Kidney (tissue), 14 donors: ENCODE data around the gene DUSP23. TPM values are rescaled to one million over a fixed set of nuclear protein-coding genes. Genes with fewer than 3 reads are reported as not detected.

ENCODE experiments used
- DNase-seq, 5 donors: peaks; one replicate each; pipeline ENCODE4 v3.0.0-alpha.2; 2013 to 2020
- FAIRE-seq: peaks from 2 replicates; lab custom pipeline; 2012; peaks lifted over from hg19 to GRCh38; lab: Jason Lieb, UNC
- H3K27ac ChIP-seq, 2 donors: one replicate each; pipeline ENCODE4 v1.7.0; 2013; ENCODE audit warnings: low read depth in 2 of 2, low read length in 2 of 2, inconsistent platforms in 1 of 2
- H3K27me3 ChIP-seq: one replicate; pipeline ENCODE4 v1.7.1; 2013; ENCODE audit warnings: low read length, inconsistent platforms; ENCODE audit not compliant: control insufficient read depth, insufficient read depth
- H3K36me3 ChIP-seq, 3 donors: one replicate each; pipeline versions ENCODE4 v1.7.0 to v1.7.1; 2013; ENCODE audit warnings: low read length in 3 of 3, control low read depth in 1 of 3, inconsistent platforms in 1 of 3; ENCODE audit not compliant: insufficient read depth in 3 of 3, control insufficient read depth in 2 of 3
- H3K4me1 ChIP-seq, 3 donors: one replicate each; pipeline versions ENCODE4 v1.7.0 to v1.7.1; 2013; ENCODE audit warnings: low read length in 3 of 3, inconsistent platforms in 1 of 3, low read depth in 1 of 3; ENCODE audit not compliant: control insufficient read depth in 2 of 3, insufficient read depth in 2 of 3
- H3K4me3 ChIP-seq, 3 donors: one replicate each; pipeline versions ENCODE4 v1.7.0 to v1.8.1; 2013; ENCODE audit warnings: low read length in 3 of 3, control low read depth in 1 of 3, inconsistent platforms in 1 of 3
- H3K9ac ChIP-seq, 3 donors: one replicate each; pipeline versions ENCODE4 v1.7.0 to v1.7.1; 2013; ENCODE audit warnings: low read length in 3 of 3, control low read depth in 1 of 3, inconsistent platforms in 1 of 3
- H3K9me3 ChIP-seq, 3 donors: one replicate each; pipeline versions ENCODE4 v1.7.0 to v1.7.1; 2013; ENCODE audit warnings: low read length in 3 of 3, control low read depth in 1 of 3, inconsistent platforms in 1 of 3; ENCODE audit not compliant: control insufficient read depth in 2 of 3, insufficient read depth in 1 of 3
- CTCF ChIP-seq: IDR thresholded peaks from 3 replicates; pipeline ENCODE4 v1.5.1; 2012; ENCODE audit warnings: mild to moderate bottlenecking, moderate library complexity, borderline replicate concordance; ENCODE audit not compliant: insufficient read depth; ENCODE audit errors: extremely low read depth
- intact Hi-C: fragments of 100-400 bp; cut with DNase I; formaldehyde crosslinking; loops from one replicate; pipeline ENCODE4 v1.11.1; 2022
- polyA plus RNA-seq: library from polyadenylated mRNA; stranded (reverse); fragments of 350-450 nt; fragmentation: Illumina TruSeq; extraction: RNeasy Lipid Tissue Mini Kit (QIAGEN cat#74804); gene quantifications from one replicate; pipeline ENCODE4 v1.2.3, GENCODE V29; 2014; ENCODE audit warnings: low read depth, low replicate concordance; ENCODE audit not compliant: insufficient read depth
- total RNA-seq: library from RNA; stranded (reverse); fragmentation: NEBNext Ultra II Directional; extraction: Animal tissue kit (Norgen Biotek cat#: 25700); gene quantifications from one replicate; pipeline ENCODE4 v1.2.1, GENCODE V29; 2021
- donor health status: control.
- donor health status: control.
- donor health status: control.
- donor health status: control.
- donor health status: control.
- donor health status: DM: yes; HTN: yes; CAD: no.
- donor health status: Normal renal cell carcinoma (clear cell type).

DUSP23 gene
- total and polyA plus RNA-seq, 2 donors from 2014 or later, result 128 to 327 TPM

DNA sequence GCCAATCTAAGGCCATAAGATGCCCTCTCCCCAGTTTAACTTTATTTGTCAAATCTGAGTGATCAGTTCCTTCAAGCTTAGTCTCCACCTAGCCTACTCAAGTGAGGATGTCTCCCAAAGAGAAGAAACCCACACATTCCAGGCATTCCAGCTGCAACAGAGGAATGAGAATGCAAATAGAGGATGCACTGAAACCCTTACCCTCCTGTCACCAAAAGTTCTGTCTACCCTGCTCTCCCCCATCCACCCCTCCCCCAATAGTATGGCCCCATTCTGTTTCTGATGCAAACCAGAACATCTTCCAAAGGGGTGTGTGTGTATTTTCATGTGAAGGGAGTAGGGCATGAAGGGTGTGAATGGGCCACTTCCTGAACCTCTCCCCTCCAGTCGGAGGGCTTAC is 3.0 kb downstream of the DUSP23 start:
- Histone ChIP-seq H3K27ac (no peak overlapping the region), H3K27me3 (no peaks in the 10 kb centered on the region), H3K4me3 (no peak overlapping the region), H3K9ac (no peak overlapping the region), H3K36me3 (no peaks in the 10 kb centered on the region), H3K9me3 (no peaks in the 10 kb centered on the region), H3K4me1 (peaks cover 0 to 7% (median 0%) of the 10 kb centered on the region in 3 donors)
- intact Hi-C loops, result no loop called here
- TF ChIP-seq CTCF, result no peak
- no peak for DNase-seq
- no peak for FAIRE-seq

DNA sequence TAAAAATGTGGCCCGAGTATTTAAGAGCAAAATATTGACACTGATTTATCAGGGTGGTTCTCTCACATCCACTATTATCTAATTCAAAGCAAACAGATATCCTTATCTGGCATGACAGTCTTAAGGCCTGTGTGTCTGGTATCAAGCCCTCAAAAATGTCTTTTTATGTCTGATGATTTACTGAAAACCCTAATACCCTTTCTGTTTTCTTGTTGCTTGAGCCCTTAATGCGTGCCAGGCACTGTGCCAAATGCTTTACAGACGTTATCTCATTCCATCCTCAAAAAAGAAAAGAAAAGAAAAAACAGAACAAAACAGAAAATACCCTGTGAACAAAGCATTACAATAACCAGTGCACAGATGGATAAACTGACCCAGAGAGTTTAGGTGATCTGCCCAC is 5.7 kb downstream of the DUSP23 start:
- Histone ChIP-seq H3K9ac (no peak overlapping the region), H3K36me3 (no peaks in the 10 kb centered on the region), H3K27me3 (no peaks in the 10 kb centered on the region), H3K4me1 (peaks cover 0 to 7% (median 0%) of the 10 kb centered on the region in 3 donors), H3K4me3 (no peak overlapping the region), H3K9me3 (no peaks in the 10 kb centered on the region), H3K27ac (no peak overlapping the region)
- intact Hi-C loops, result no loop called here
- no peak for TF ChIP-seq CTCF
- no peak for FAIRE-seq
- DNase-seq, result no peak

DNA sequence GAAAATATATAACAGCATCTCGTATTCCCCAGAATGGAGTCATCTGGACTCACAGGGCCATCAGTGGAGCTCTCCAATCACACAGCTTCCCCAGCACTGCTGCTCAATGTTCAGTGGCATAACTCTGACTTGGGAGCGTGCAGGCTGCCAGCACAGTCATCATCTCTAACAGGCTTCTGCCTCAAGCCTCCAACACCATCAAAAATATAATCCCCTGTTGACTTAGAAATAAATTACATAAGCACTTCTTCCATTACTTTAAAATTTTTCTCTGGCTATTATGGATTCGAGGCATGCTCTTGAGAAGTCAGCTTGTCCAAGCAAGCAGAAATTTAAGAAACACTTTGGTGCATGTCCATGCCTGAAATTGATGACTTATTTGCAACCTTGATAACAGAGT is 6.2 kb downstream of the DUSP23 start:
- TF ChIP-seq CTCF, result no peak
- Histone ChIP-seq H3K9ac (no peak overlapping the region), H3K36me3 (no peaks in the 10 kb centered on the region), H3K9me3 (no peaks in the 10 kb centered on the region), H3K27me3 (no peaks in the 10 kb centered on the region), H3K4me1 (peaks cover 0 to 3% (median 0%) of the 10 kb centered on the region in 3 donors), H3K4me3 (no peak overlapping the region), H3K27ac (no peak overlapping the region)
- intact Hi-C loops, result no loop called here
- FAIRE-seq (no peak), DNase-seq (no peak)
